IMR-90 (cell line): ENCODE measurements around the gene TBC1D8. TPM values are rescaled to one million over a fixed set of nuclear protein-coding genes. Genes with fewer than 3 reads are reported as not detected.

Experiments used
- ATAC-seq: fragments of 200-7000 bp; cut with Tn5 transposase; 2 replicates; pipeline ENCODE4 v1.9.1; 2020; ENCODE audit warnings: low read depth, mild to moderate bottlenecking, moderate library complexity
- BruUV-seq: library from RNA; stranded (reverse); fragments of 400-500 nt; replicated peaks from 2 replicates; lab custom pipeline; 2021; lab: Mats Ljungman, UMichigan
- CTCF ChIA-PET: fragments of 300-600 bp; formaldehyde crosslinking; extraction: SDS; loops from one replicate; lab custom pipeline; 2021; ENCODE audit warnings: antibody characterized with exemption; lab: Yijun Ruan, JAX
- POLR2A ChIA-PET: fragments of 300-600 bp; sonication (Branson Sonifier 250); formaldehyde crosslinking; loops from one replicate; lab custom pipeline; 2022; ENCODE audit warnings: antibody characterized with exemption; ENCODE audit not compliant: unreplicated experiment; lab: Charles Lee
- DNase-seq: peaks from one replicate; pipeline ENCODE4 v3.0.0; 2013
- H2AFZ ChIP-seq: replicated peaks from 2 replicates; pipeline ENCODE3; 2013; ENCODE audit warnings: low read length, mild to moderate bottlenecking; ENCODE audit not compliant: poor library complexity
- H2AK5ac ChIP-seq: 2 replicates; pipeline ENCODE4 v1.6.1; 2013; ENCODE audit warnings: low read depth, low read length, inconsistent platforms
- H2AK9ac ChIP-seq: replicated peaks from 2 replicates; pipeline ENCODE3; 2013; ENCODE audit warnings: mild to moderate bottlenecking, low read depth, low read length, moderate library complexity; ENCODE audit not compliant: poor library complexity
- H2BK120ac ChIP-seq: 2 replicates; pipeline ENCODE4 v1.6.1; 2013; ENCODE audit warnings: low read depth, low read length, inconsistent platforms
- H2BK15ac ChIP-seq: 3 replicates; pipeline ENCODE4 v1.6.1; 2013; ENCODE audit warnings: low read depth, low read length, inconsistent platforms
- H2BK20ac ChIP-seq: 2 replicates; pipeline ENCODE4 v1.6.1; 2013; ENCODE audit warnings: low read depth, mild to moderate bottlenecking, inconsistent platforms, low read length, moderate library complexity
- H2BK5ac ChIP-seq: 2 replicates; pipeline ENCODE4 v1.6.1; 2013; ENCODE audit warnings: mild to moderate bottlenecking, low read depth, low read length, inconsistent platforms; ENCODE audit not compliant: poor library complexity, severe bottlenecking
- H3K14ac ChIP-seq: replicated peaks from 2 replicates; pipeline ENCODE4 v1.6.1; 2013; ENCODE audit warnings: low read depth, low read length, inconsistent platforms
- H3K18ac ChIP-seq: 2 replicates; pipeline ENCODE4 v1.6.1; 2013; ENCODE audit warnings: low read depth, low read length, control low read depth
- H3K23ac ChIP-seq: 2 replicates; pipeline ENCODE4 v1.6.1; 2013; ENCODE audit warnings: low read depth, low read length, inconsistent platforms
- H3K27ac ChIP-seq: 2 replicates; pipeline ENCODE4 v1.5.1; 2013; ENCODE audit warnings: mild to moderate bottlenecking, control low read depth, low read length; ENCODE audit not compliant: insufficient read depth
- H3K27me3 ChIP-seq: 2 replicates; pipeline ENCODE4 v1.6.1; 2013; ENCODE audit warnings: low read length; ENCODE audit not compliant: control insufficient read depth, insufficient read depth
- H3K36me3 ChIP-seq: 2 replicates; pipeline ENCODE4 v1.6.1; 2013; ENCODE audit warnings: low read length, mixed read lengths; ENCODE audit not compliant: control insufficient read depth, insufficient read depth
- H3K4ac ChIP-seq: 2 replicates; pipeline ENCODE4 v1.6.1; 2013; ENCODE audit warnings: low read depth, low read length, inconsistent platforms
- H3K4me1 ChIP-seq: 2 replicates; pipeline ENCODE4 v1.6.1; 2013; ENCODE audit warnings: low read length, mixed read lengths; ENCODE audit not compliant: control insufficient read depth, insufficient read depth
- H3K4me2 ChIP-seq: 2 replicates; pipeline ENCODE4 v1.6.1; 2013; ENCODE audit warnings: low read depth, mild to moderate bottlenecking, control low read depth, low read length, moderate library complexity
- H3K4me3 ChIP-seq: 2 replicates; pipeline ENCODE4 v1.5.1; 2013; ENCODE audit warnings: low read depth, mild to moderate bottlenecking, control low read depth, low read length, moderate library complexity; ENCODE audit not compliant: insufficient read depth
- H3K56ac ChIP-seq: 2 replicates; pipeline ENCODE4 v1.6.1; 2013; ENCODE audit warnings: low read length, inconsistent platforms; ENCODE audit not compliant: insufficient read depth; ENCODE audit errors: extremely low read depth
- H3K79me1 ChIP-seq, 2 experiments: 2 replicates each; pipeline ENCODE4 v1.6.1; 2013; ENCODE audit warnings: low read length in 2 of 2, inconsistent platforms in 1 of 2, low read depth in 1 of 2
- H3K9ac ChIP-seq: 2 replicates; pipeline ENCODE4 v1.6.1; 2013; ENCODE audit warnings: low read depth, low read length, control low read depth
- H3K9me1 ChIP-seq: 2 replicates; pipeline ENCODE4 v1.6.1; 2013; ENCODE audit warnings: low read length, inconsistent platforms; ENCODE audit not compliant: insufficient read depth
- H3K9me3 ChIP-seq: 2 replicates; pipeline ENCODE4 v1.6.1; 2013; ENCODE audit warnings: low read length; ENCODE audit not compliant: control insufficient read depth, insufficient read depth
- H4K20me1 ChIP-seq: 2 replicates; pipeline ENCODE4 v1.6.1; 2013; ENCODE audit warnings: low read length, inconsistent platforms; ENCODE audit not compliant: insufficient read depth
- H4K5ac ChIP-seq: 2 replicates; pipeline ENCODE4 v1.6.1; 2013; ENCODE audit warnings: mild to moderate bottlenecking, low read depth, low read length, control low read depth
- H4K8ac ChIP-seq, 2 experiments: 2 replicates each; pipeline ENCODE4 v1.6.1; 2013; ENCODE audit warnings: low read depth in 2 of 2, low read length in 2 of 2, control low read depth in 1 of 2, inconsistent platforms in 1 of 2
- H4K91ac ChIP-seq: 2 replicates; pipeline ENCODE4 v1.6.1; 2013; ENCODE audit warnings: low read depth, low read length, inconsistent platforms; ENCODE audit not compliant: insufficient read depth
- BHLHE40 ChIP-seq: fragments of 150-350 bp; IDR thresholded peaks from 2 replicates; pipeline ENCODE4 v1.6.1; 2016; ENCODE audit warnings: mild to moderate bottlenecking, low read depth, low read length
- CEBPB ChIP-seq: IDR thresholded peaks from 2 replicates; pipeline ENCODE4 v1.6.1; 2012; ENCODE audit warnings: low read depth, low read length, improper control_type of control experiment
- CHD1 ChIP-seq: IDR thresholded peaks from 2 replicates; pipeline ENCODE4 v1.6.1; 2012; ENCODE audit warnings: low read depth, low read length, improper control_type of control experiment
- CTCF ChIP-seq: conservative IDR thresholded peaks from 2 replicates; pipeline ENCODE4 v1.5.1; 2012; ENCODE audit warnings: mild to moderate bottlenecking, low read depth, low read length, improper control_type of control experiment
- ELK1 ChIP-seq: fragments of 150-350 bp; IDR thresholded peaks from 2 replicates; pipeline ENCODE4 v1.6.1; 2016; ENCODE audit warnings: low read depth, mild to moderate bottlenecking, low read length, moderate library complexity, borderline replicate concordance
- MAFK ChIP-seq: IDR thresholded peaks from 2 replicates; pipeline ENCODE4 v1.6.1; 2012; ENCODE audit warnings: low read depth, low read length, improper control_type of control experiment
- MAZ ChIP-seq: IDR thresholded peaks from 2 replicates; pipeline ENCODE4 v1.6.1; 2012; ENCODE audit warnings: low read depth, mild to moderate bottlenecking, low read length, improper control_type of control experiment, moderate library complexity, borderline replicate concordance
- MXI1 ChIP-seq: IDR thresholded peaks from 2 replicates; pipeline ENCODE4 v1.6.1; 2012; ENCODE audit warnings: low read depth, mild to moderate bottlenecking, low read length, moderate library complexity, borderline replicate concordance
- NFE2L2 ChIP-seq: fragments of 150-350 bp; IDR thresholded peaks from 2 replicates; pipeline ENCODE4 v1.6.1; 2016; ENCODE audit warnings: low read depth, mild to moderate bottlenecking, low read length
- POLR2A ChIP-seq: IDR thresholded peaks from 2 replicates; pipeline ENCODE4 v1.6.1; 2012; ENCODE audit warnings: mild to moderate bottlenecking, low read depth, low read length
- RAD21 ChIP-seq: IDR thresholded peaks from 2 replicates; pipeline ENCODE4 v1.6.1; 2012; ENCODE audit warnings: low read length, improper control_type of control experiment
- RCOR1 ChIP-seq: IDR thresholded peaks from 2 replicates; pipeline ENCODE4 v1.6.1; 2012; ENCODE audit warnings: mild to moderate bottlenecking, low read length, improper control_type of control experiment; ENCODE audit not compliant: insufficient replicate concordance
- RFX5 ChIP-seq: IDR thresholded peaks from 2 replicates; pipeline ENCODE4 v1.8.0; 2012; ENCODE audit warnings: low read depth, mild to moderate bottlenecking, low read length, moderate library complexity
- SMC3 ChIP-seq: fragments of 150-350 bp; IDR thresholded peaks from 2 replicates; pipeline ENCODE4 v1.6.1; 2016; ENCODE audit warnings: low read depth, mild to moderate bottlenecking, antibody characterized with exemption, low read length, moderate library complexity
- WGBS, 2 experiments: methylation state at CpG; one replicate each; pipeline versions ENCODE4 v1.1.5 to v1.1.7; 2013; ENCODE audit warnings: missing lambda C conversion rate in 2 of 2; ENCODE audit not compliant: insufficient read length in 1 of 2; ENCODE audit errors: extremely low coverage in 2 of 2; 5-methylcytosine and 5-hydroxymethylcytosine counted together
- dilution Hi-C: fragments of 300-500 bp; cut with HindIII; formaldehyde crosslinking; loops from one replicate; pipeline ENCODE4 v1.14.3; 2018; ENCODE audit warnings: low sequenced_read_pairs; ENCODE audit not compliant: unreplicated experiment
- in situ Hi-C: fragments of 300-500 bp; cut with MboI; formaldehyde crosslinking; loops from 3 replicates; pipeline ENCODE4 v1.14.3; 2019; ENCODE audit warnings: low sequenced_read_pairs, inconsistent platforms, mixed read lengths
- intact Hi-C: fragments of 100-400 bp; cut with micrococcal nuclease; formaldehyde crosslinking; loops from 2 replicates; pipeline ENCODE4 v1.10.0; 2022
- polyA plus RNA-seq, 3 experiments: library from polyadenylated mRNA; depleted of rRNA; stranded (reverse); fragments of >200 nt; gene quantifications; 2 replicates each; pipeline ENCODE4 v1.2.3, GENCODE V29; 2012; ENCODE audit warnings: low replicate concordance in 1 of 3
- total RNA-seq: library from RNA; depleted of rRNA; stranded (reverse); fragments of >200 nt; gene quantifications from 2 replicates; pipeline ENCODE4 v1.2.3, GENCODE V29; 2012

Gene TBC1D8
- total and polyA plus RNA-seq, 2 of the 4 experiments (the other 2 are of a cell fraction) = 1.3 to 1.5 TPM

- no peak for DNase-seq
- no peak overlapping the region for H2BK15ac ChIP-seq
- no peak overlapping the region for H2BK120ac ChIP-seq
- no peak overlapping the region for H3K56ac ChIP-seq
- H3K4ac ChIP-seq = no peak overlapping the region
- no peaks in the 10 kb centered on the region for H3K36me3 ChIP-seq
- peaks cover 2% of the 10 kb centered on the region; the same call in 1 of the 2 replicates for H3K4me1 ChIP-seq
- 83% methylated on average over 1 of the region's 5 CpGs; no CpG with 5 or more reads in 1 of the 2 experiments for WGBS, 2 experiments
- no peak overlapping the region for H4K91ac ChIP-seq
- H2BK5ac ChIP-seq = no peak overlapping the region
- no peak overlapping the region for H3K23ac ChIP-seq
- CTCF ChIA-PET = interaction anchor here (1.0 kb wide), 1 partner anchor 84 kb away, joined by 3 read pairs; no protein-coding TSS in a partner anchor
- no peak overlapping the region for H3K4me2 ChIP-seq
- H4K20me1 ChIP-seq = no peaks in the 10 kb centered on the region
- H3K9me3 ChIP-seq = no peaks in the 10 kb centered on the region
- no peak overlapping the region for H2AK5ac ChIP-seq
- H3K27me3 ChIP-seq = no peaks in the 10 kb centered on the region
- H4K5ac ChIP-seq = no peak overlapping the region
- H3K9me1 ChIP-seq = peaks cover 11% of the 10 kb centered on the region
- no peak for ATAC-seq
- no peak overlapping the region for H3K27ac ChIP-seq
- H3K4me3 ChIP-seq = no peak overlapping the region
- BruUV-seq = no TSS peak
- no peak overlapping the region for H3K9ac ChIP-seq
- H2BK20ac ChIP-seq = no peak overlapping the region
- in situ Hi-C loops (no loop called here), dilution Hi-C loops (no loop called here), intact Hi-C loops (no loop called here)
- H3K14ac ChIP-seq = no peak overlapping the region
- no peak overlapping the region for H2AK9ac ChIP-seq
- POLR2A ChIA-PET = no interaction called here
- H3K79me1 ChIP-seq = peaks cover 0 to 19% of the 10 kb centered on the region in 2 experiments; a peak in 2 of 4 replicates
- H3K18ac ChIP-seq = no peak overlapping the region
- no peak overlapping the region for H4K8ac ChIP-seq
- no peak overlapping the region for H2AFZ ChIP-seq
- TF ChIP-seq RFX5 (no peak), CEBPB (no peak), BHLHE40 (no peak), POLR2A (no peak), MAZ (no peak), NFE2L2 (no peak), RCOR1 (no peak), ELK1 (no peak), SMC3 (no peak), CHD1 (no peak), CTCF (no peak), MXI1 (no peak), RAD21 (no peak), MAFK (no peak)
Measured at GRCh38 chr2:101057051-101057933, 93.9 kb downstream of the TBC1D8 start.
